22Rv1 (cell line): ENCODE measurements around the gene GDF7.

Experiments used
- CTCF ChIP-seq: fragments of 450-650 bp; IDR thresholded peaks from 2 replicates; pipeline ENCODE4 v1.5.1; 2017; ENCODE audit warnings: mild to moderate bottlenecking
- ZFX ChIP-seq: fragments of 450-650 bp; IDR thresholded peaks from 2 replicates; pipeline ENCODE4 v1.6.1; 2017; ENCODE audit warnings: antibody characterized with exemption, borderline replicate concordance

GRCh38 chr2:20643826-20644225 is 23.1 kb upstream of the GDF7 start:
- no peak for TF ChIP-seq CTCF
- no peak for TF ChIP-seq ZFX
